Adrenal gland (tissue), 5 donors: ENCODE data around the gene RPS6KA5.

Experiments
- POLR2A ChIP-seq, 2 donors: fragments of 450-650 bp; IDR thresholded peaks; one replicate each; pipeline ENCODE4 v1.6.1; 2017; ENCODE audit warnings: antibody characterized with exemption in 2 of 2, mild to moderate bottlenecking in 2 of 2, moderate library complexity in 1 of 2
- TF ChIP-seq, protein P1 (sequence below), 6 experiments: fragments of 450-650 bp in 4 of 6; fragments of 200-600 bp in 2 of 6; sonication (generic) in 1 of 6; IDR thresholded peaks; 1 replicate in 5 of 6; 2 replicates in 1 of 6; pipeline versions ENCODE4 v1.5.1 to v1.8.0; 2016 to 2021; ENCODE audit warnings: antibody characterized with exemption in 6 of 6, mild to moderate bottlenecking in 2 of 6, moderate library complexity in 1 of 6
- donor health status: DM: no; HTN: no; CAD: no.

DNA sequence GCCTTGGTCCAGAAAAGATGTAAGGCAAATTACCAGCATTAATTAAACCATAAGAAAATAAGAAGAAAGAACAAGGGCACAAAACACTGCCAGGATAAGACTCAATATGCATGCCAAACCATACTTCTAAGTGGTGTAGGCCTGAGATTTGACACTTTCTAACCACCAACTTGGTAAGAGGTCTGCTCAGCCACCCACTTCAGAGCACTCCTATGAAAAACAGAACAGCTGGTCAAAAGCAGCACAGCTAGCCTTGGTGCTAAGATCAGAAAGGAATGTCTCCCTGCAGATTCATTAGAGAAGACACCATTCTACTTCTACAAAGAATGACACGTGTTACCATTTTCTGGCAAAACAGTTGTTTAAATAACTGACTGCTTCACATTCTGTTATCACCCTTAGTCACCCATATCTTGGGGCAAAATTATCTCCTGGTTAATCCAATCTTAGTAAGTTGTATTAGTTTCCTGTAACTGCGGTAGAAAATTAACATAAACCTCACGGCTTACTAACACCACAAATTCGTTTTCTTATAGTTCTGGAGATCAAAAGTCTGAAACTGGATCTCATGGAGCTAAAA is 13.2 kb downstream of the RPS6KA5 start:
- TF ChIP-seq, protein P1, sequence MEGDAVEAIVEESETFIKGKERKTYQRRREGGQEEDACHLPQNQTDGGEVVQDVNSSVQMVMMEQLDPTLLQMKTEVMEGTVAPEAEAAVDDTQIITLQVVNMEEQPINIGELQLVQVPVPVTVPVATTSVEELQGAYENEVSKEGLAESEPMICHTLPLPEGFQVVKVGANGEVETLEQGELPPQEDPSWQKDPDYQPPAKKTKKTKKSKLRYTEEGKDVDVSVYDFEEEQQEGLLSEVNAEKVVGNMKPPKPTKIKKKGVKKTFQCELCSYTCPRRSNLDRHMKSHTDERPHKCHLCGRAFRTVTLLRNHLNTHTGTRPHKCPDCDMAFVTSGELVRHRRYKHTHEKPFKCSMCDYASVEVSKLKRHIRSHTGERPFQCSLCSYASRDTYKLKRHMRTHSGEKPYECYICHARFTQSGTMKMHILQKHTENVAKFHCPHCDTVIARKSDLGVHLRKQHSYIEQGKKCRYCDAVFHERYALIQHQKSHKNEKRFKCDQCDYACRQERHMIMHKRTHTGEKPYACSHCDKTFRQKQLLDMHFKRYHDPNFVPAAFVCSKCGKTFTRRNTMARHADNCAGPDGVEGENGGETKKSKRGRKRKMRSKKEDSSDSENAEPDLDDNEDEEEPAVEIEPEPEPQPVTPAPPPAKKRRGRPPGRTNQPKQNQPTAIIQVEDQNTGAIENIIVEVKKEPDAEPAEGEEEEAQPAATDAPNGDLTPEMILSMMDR (IDR thresholded peaks at IDR 0.05) = no peak
- no peak for TF ChIP-seq POLR2A (IDR thresholded peaks at IDR 0.05)
